A549 (cell line): ENCODE measurements around the gene CASTOR1.

Experiments used
- RARB ChIP-seq: fragments of 250-450 bp; sonication (Bioruptor Pico); IDR thresholded peaks from 2 replicates; pipeline ENCODE4 v1.8.0; 2021; ENCODE audit warnings: mild to moderate bottlenecking, moderate library complexity
- TP53 ChIP-seq: fragments of 250-450 bp; sonication (Bioruptor Pico); IDR thresholded peaks from 2 replicates; pipeline ENCODE4 v1.5.0; 2021; ENCODE audit warnings: mild to moderate bottlenecking, moderate library complexity
- TF ChIP-seq, protein P1 (sequence below): fragments of >200 bp; sonication (Bioruptor Twin); formaldehyde crosslinking; IDR thresholded peaks from 3 replicates; pipeline ENCODE4 v1.5.1; 2016

DNA sequence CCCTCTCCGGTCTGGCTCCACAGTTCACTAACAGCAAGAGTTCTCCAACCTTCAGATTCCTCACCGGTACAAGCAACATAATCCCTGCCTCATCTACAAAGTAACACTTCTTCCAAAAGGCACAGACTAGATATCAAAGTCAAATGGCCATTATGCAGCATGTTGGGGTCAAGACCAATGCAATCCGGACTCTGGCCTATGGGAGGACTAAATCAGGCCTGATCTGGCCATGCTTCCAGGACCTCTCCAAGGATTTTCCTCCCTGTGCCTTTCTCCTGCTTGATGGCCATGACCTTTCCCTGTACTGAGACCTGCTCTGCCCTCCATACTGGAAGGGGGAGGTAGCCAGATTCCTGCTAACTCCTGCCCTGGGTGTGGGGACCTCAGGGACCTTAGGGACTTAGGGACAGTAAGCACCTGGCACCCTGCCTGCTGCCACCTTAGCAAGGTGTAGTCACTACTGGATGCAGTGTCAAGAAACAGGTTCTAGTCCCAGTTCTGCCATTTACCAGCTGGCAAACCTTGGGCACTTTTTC lies 30.8 kb upstream of the CASTOR1 start:
- no peak for TF ChIP-seq TP53 (CRISPR knock-in tag)
- TF ChIP-seq, protein P1, sequence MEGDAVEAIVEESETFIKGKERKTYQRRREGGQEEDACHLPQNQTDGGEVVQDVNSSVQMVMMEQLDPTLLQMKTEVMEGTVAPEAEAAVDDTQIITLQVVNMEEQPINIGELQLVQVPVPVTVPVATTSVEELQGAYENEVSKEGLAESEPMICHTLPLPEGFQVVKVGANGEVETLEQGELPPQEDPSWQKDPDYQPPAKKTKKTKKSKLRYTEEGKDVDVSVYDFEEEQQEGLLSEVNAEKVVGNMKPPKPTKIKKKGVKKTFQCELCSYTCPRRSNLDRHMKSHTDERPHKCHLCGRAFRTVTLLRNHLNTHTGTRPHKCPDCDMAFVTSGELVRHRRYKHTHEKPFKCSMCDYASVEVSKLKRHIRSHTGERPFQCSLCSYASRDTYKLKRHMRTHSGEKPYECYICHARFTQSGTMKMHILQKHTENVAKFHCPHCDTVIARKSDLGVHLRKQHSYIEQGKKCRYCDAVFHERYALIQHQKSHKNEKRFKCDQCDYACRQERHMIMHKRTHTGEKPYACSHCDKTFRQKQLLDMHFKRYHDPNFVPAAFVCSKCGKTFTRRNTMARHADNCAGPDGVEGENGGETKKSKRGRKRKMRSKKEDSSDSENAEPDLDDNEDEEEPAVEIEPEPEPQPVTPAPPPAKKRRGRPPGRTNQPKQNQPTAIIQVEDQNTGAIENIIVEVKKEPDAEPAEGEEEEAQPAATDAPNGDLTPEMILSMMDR = no peak
- no peak for TF ChIP-seq RARB (CRISPR knock-in tag)
